Trophoblast cell (in vitro differentiated cells and primary cell): ENCODE results near the gene MAT2B. TPM values are rescaled to one million over a fixed set of nuclear protein-coding genes. Genes with fewer than 3 reads are reported as not detected.
A peak's percentile ranks its signal among the peaks of the same experiment; 100 is the strongest.

Source experiments
- DNase-seq, 2 donors: peaks; one replicate each; pipeline ENCODE4 v3.0.0-alpha.2; 2016
- H2AFZ ChIP-seq: 2 replicates; pipeline ENCODE4 v1.6.1; 2013; ENCODE audit warnings: low read length, moderate library complexity, mild to moderate bottlenecking; ENCODE audit not compliant: insufficient read depth, poor library complexity
- H2AK5ac ChIP-seq: 2 replicates; pipeline ENCODE4 v1.6.1; 2013; ENCODE audit warnings: mild to moderate bottlenecking, low read length
- H2BK120ac ChIP-seq: 2 replicates; pipeline ENCODE4 v1.6.1; 2013; ENCODE audit warnings: low read length, mild to moderate bottlenecking, moderate library complexity; ENCODE audit not compliant: insufficient read depth, poor library complexity
- H2BK12ac ChIP-seq: 2 replicates; pipeline ENCODE4 v1.6.1; 2013; ENCODE audit warnings: mild to moderate bottlenecking, low read length, moderate library complexity
- H2BK5ac ChIP-seq: 2 replicates; pipeline ENCODE4 v1.6.1; 2013; ENCODE audit warnings: low read length, low read depth, moderate library complexity, mild to moderate bottlenecking; ENCODE audit not compliant: poor library complexity
- H3K14ac ChIP-seq: 2 replicates; pipeline ENCODE4 v1.6.1; 2013; ENCODE audit warnings: mild to moderate bottlenecking, low read length
- H3K18ac ChIP-seq: 2 replicates; pipeline ENCODE4 v1.6.1; 2013; ENCODE audit warnings: mild to moderate bottlenecking, low read length
- H3K23ac ChIP-seq: 2 replicates; pipeline ENCODE4 v1.6.1; 2013; ENCODE audit warnings: low read length
- H3K27ac ChIP-seq: 2 replicates; pipeline ENCODE4 v1.5.1; 2013; ENCODE audit warnings: low read depth, mild to moderate bottlenecking, inconsistent platforms, low read length, moderate library complexity
- H3K27me3 ChIP-seq: 2 replicates; pipeline ENCODE4 v1.6.1; 2013; ENCODE audit warnings: inconsistent platforms, mild to moderate bottlenecking, low read length, moderate library complexity; ENCODE audit not compliant: insufficient read depth
- H3K36me3 ChIP-seq, 2 experiments: 1 replicate in 1 of 2; 2 replicates in 1 of 2; pipeline ENCODE4 v1.6.1; 2013; ENCODE audit warnings: low read length in 2 of 2, mild to moderate bottlenecking in 2 of 2, moderate library complexity in 1 of 2; ENCODE audit not compliant: insufficient read depth in 2 of 2, control insufficient read depth in 1 of 2
- H3K4ac ChIP-seq: 2 replicates; pipeline ENCODE4 v1.6.1; 2013; ENCODE audit warnings: low read depth, mild to moderate bottlenecking, low read length, moderate library complexity
- H3K4me1 ChIP-seq, 2 experiments: 1 replicate in 1 of 2; 2 replicates in 1 of 2; pipeline ENCODE4 v1.6.1; 2013; ENCODE audit warnings: low read length in 2 of 2, mild to moderate bottlenecking in 2 of 2, moderate library complexity in 1 of 2; ENCODE audit not compliant: insufficient read depth in 2 of 2, control insufficient read depth in 1 of 2
- H3K4me2 ChIP-seq: 2 replicates; pipeline ENCODE4 v1.6.1; 2013; ENCODE audit warnings: inconsistent platforms, mild to moderate bottlenecking, low read length, moderate library complexity
- H3K4me3 ChIP-seq: 2 replicates; pipeline ENCODE4 v1.5.1; 2013; ENCODE audit warnings: mild to moderate bottlenecking, low read depth, low read length, inconsistent platforms
- H3K79me1 ChIP-seq: one replicate; pipeline ENCODE4 v1.6.1; 2013; ENCODE audit warnings: low read length
- H3K79me2 ChIP-seq: 2 replicates; pipeline ENCODE4 v1.6.1; 2013; ENCODE audit warnings: low read length, mild to moderate bottlenecking; ENCODE audit not compliant: control insufficient read depth, insufficient read depth, poor library complexity
- H3K9ac ChIP-seq: 2 replicates; pipeline ENCODE4 v1.6.1; 2013; ENCODE audit warnings: mild to moderate bottlenecking, low read length
- H3K9me3 ChIP-seq: 2 replicates; pipeline ENCODE4 v1.6.1; 2013; ENCODE audit warnings: low read depth, mild to moderate bottlenecking, control low read depth, inconsistent platforms, low read length; ENCODE audit not compliant: insufficient read depth
- H4K12ac ChIP-seq: 2 replicates; pipeline ENCODE4 v1.6.1; 2013; ENCODE audit warnings: low read depth, mild to moderate bottlenecking, low read length, moderate library complexity
- H4K8ac ChIP-seq: 2 replicates; pipeline ENCODE4 v1.6.1; 2013; ENCODE audit warnings: low read depth, mild to moderate bottlenecking, low read length, moderate library complexity
- H4K91ac ChIP-seq: one replicate; pipeline ENCODE4 v1.6.1; 2013; ENCODE audit warnings: low read depth, mild to moderate bottlenecking, low read length, moderate library complexity
- WGBS: extraction: QIAGEN DNeasy Blood & Tissue Kit; methylation state at CpG from one replicate; pipeline ENCODE4 v1.1.7; 2013; ENCODE audit warnings: missing lambda C conversion rate; ENCODE audit not compliant: insufficient read length, insufficient coverage; ENCODE audit errors: extremely low coverage; 5-methylcytosine and 5-hydroxymethylcytosine counted together
- polyA plus RNA-seq: library from polyadenylated mRNA; stranded (reverse); fragments of 200-250 nt; gene quantifications from 2 replicates; pipeline ENCODE4 v1.2.3, GENCODE V29; 2013

MAT2B gene
- polyA plus RNA-seq = 21.8 TPM in 2 replicates

DNA sequence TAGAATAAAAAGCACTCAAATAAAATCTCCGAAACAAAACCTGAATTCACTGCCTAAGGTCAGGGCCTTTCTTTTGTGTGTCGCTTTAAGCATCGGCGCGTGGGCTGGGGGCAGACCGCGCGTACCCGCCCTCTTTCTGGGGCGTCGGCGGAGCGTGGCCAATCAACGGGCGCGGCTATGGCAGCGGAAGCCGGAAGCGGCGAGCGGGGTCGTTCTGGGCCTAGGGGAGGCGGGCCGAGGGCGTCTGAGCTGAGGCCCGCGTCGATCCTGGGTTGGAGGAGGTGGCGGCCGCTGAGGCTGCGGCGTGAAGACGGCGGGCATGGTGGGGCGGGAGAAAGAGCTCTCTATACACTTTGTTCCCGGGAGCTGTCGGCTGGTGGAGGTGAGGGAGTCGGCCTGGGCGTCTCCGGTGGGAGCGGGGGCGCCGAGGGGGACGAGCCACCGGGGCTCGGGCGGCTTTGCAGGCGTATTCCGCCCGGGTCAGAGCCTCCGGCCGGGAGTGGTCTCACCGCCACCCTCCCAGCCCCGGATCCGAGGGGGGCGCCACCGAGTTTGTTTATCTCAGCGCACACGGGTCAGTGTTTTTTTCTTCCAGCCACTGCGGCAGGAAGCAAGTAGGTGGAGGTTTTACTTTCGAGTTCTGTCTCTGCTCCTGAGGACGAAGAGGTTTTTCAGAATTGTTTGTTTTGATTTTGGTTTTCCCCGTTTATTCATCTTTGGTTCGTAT is at the start of gene MAT2B:
Gene MAT2B (plus strand): TSS at position 252 of the 727 bp plus-strand sequence. CDS start 68 bp downstream, at position 320.
- Histone ChIP-seq H3K23ac (no peak within 1 kb of the TSS), H4K12ac (peak within 1 kb of the TSS; percentile 47), H3K27ac (peak within 1 kb of the TSS; percentile 95), H3K4me3 (peak within 1 kb of the TSS; percentile 88), H3K36me3 (peaks cover 0 to 1% of the 10 kb centered on the region in 2 experiments), H3K27me3 (no peaks in the 10 kb centered on the region), H3K9ac (peak within 1 kb of the TSS; percentile 93), H2BK5ac (peak within 1 kb of the TSS; percentile 96), H3K79me1 (peaks cover 7% of the 10 kb centered on the region), H2AFZ (peak within 1 kb of the TSS; percentile 93), H3K4me1 (peaks cover 0 to 3% of the 10 kb centered on the region in 2 experiments), H3K4ac (peak within 1 kb of the TSS; percentile 96), H4K8ac (peak within 1 kb of the TSS; percentile 92), H3K14ac (peak within 1 kb of the TSS; percentile 94), H4K91ac (peak within 1 kb of the TSS; percentile 89), H2BK12ac (no peak within 1 kb of the TSS), H3K9me3 (no peaks in the 10 kb centered on the region), H2BK120ac (peak within 1 kb of the TSS; percentile 90), H3K18ac (peak within 1 kb of the TSS; percentile 94), H3K4me2 (peak within 1 kb of the TSS; percentile 75), H3K79me2 (peaks cover 7% of the 10 kb centered on the region), H2AK5ac (no peak within 1 kb of the TSS)
- no CpG with 5 or more reads among the region's 64 CpGs for WGBS
- peak; percentile 96 for DNase-seq

GRCh38 chr5:163456029-163456589 is 49.3 kb upstream of the MAT2B start:
- no peak overlapping the region for H2AFZ ChIP-seq

GRCh38 chr5:163456840-163457239 is 48.6 kb upstream of the MAT2B start:
- H3K4me2 ChIP-seq = no peak overlapping the region
- no peak overlapping the region for H3K18ac ChIP-seq
- no peak overlapping the region for H3K9ac ChIP-seq

More at GRCh38 chr5:163456029-163456589, 49.3 kb upstream of the MAT2B start:
- Histone ChIP-seq H4K8ac (no peak overlapping the region), H2BK12ac (no peak overlapping the region), H3K4me3 (no peak overlapping the region), H3K14ac (no peak overlapping the region), H3K9me3 (no peaks in the 10 kb centered on the region), H3K27me3 (no peaks in the 10 kb centered on the region), H3K4ac (no peak overlapping the region), H4K12ac (no peak overlapping the region), H3K4me2 (no peak overlapping the region), H3K18ac (no peak overlapping the region), H4K91ac (no peak overlapping the region), H2BK5ac (no peak overlapping the region), H3K36me3 (peaks cover 2 to 3% of the 10 kb centered on the region in 2 experiments), H3K79me1 (peaks cover 14% of the 10 kb centered on the region), H3K79me2 (peaks cover 8% of the 10 kb centered on the region), H2AK5ac (no peak overlapping the region), H3K27ac (no peak overlapping the region), H3K4me1 (no peaks in the 10 kb centered on the region), H3K9ac (no peak overlapping the region), H3K23ac (no peak overlapping the region), H2BK120ac (no peak overlapping the region)
- DNase-seq = peak in 1 of 2 donors; percentile 67
- no CpG with 5 or more reads among the region's 2 CpGs for WGBS

DNA sequence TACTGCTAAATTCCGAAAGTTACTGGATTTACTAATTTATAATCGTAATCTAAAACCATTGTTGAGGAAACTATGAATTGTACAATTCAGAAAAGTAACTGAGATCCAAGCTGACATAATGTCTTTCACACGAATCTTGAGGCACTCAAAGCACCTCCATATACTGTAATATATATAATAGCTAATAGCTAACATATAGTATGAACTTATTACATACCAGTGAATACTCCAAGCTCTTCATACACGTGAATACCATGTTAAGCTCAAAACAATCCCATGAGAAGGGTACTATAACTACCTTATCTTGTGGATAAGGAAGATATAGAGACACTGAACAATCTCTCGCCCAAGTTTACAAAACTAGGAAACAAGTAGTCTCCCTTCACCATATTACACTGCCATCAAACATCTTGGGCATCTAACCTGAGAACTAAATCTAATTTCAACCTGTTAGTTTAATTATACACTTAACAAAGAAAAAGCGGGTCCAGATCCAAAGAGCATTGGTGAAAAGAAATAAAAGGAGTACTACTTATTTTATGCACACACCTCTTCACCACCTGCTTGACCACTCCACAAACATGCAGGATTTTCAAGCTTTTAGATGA is 46.5 kb upstream of the MAT2B start:
- WGBS = no CpG with 5 or more reads among the region's 6 CpGs
- Histone ChIP-seq H3K9ac (no peak overlapping the region), H2AFZ (no peak overlapping the region), H4K91ac (no peak overlapping the region), H3K27me3 (no peaks in the 10 kb centered on the region), H3K14ac (no peak overlapping the region), H3K4me3 (no peak overlapping the region), H2BK5ac (no peak overlapping the region), H3K79me2 (peaks cover 8% of the 10 kb centered on the region), H3K79me1 (peaks cover 16% of the 10 kb centered on the region), H3K36me3 (peaks cover 0 to 2% of the 10 kb centered on the region in 2 experiments), H2AK5ac (no peak overlapping the region), H3K4ac (no peak overlapping the region), H2BK12ac (no peak overlapping the region), H3K4me2 (peak overlapping the region; percentile 70), H3K4me1 (no peaks in the 10 kb centered on the region), H3K18ac (no peak overlapping the region), H4K8ac (no peak overlapping the region), H3K9me3 (no peaks in the 10 kb centered on the region), H3K23ac (no peak overlapping the region), H2BK120ac (no peak overlapping the region), H3K27ac (peak overlapping the region; percentile 97), H4K12ac (no peak overlapping the region)
- DNase-seq = no peak

More at GRCh38 chr5:163456840-163457239, 48.6 kb upstream of the MAT2B start:
- H3K79me1 ChIP-seq = peaks cover 16% of the 10 kb centered on the region
- H2AFZ ChIP-seq = no peak overlapping the region
- H3K4me1 ChIP-seq = no peaks in the 10 kb centered on the region
- H3K14ac ChIP-seq = no peak overlapping the region
- no peak overlapping the region for H2AK5ac ChIP-seq
- no peak overlapping the region for H2BK5ac ChIP-seq
- H3K4ac ChIP-seq = no peak overlapping the region
- no peaks in the 10 kb centered on the region for H3K27me3 ChIP-seq
- H4K8ac ChIP-seq = no peak overlapping the region
- no peak overlapping the region for H3K27ac ChIP-seq
- H3K9me3 ChIP-seq = no peaks in the 10 kb centered on the region
- no peak for DNase-seq
- no peak overlapping the region for H4K91ac ChIP-seq
- H3K4me3 ChIP-seq = no peak overlapping the region
- H2BK12ac ChIP-seq = no peak overlapping the region
- H3K23ac ChIP-seq = no peak overlapping the region
- 100% methylated on average over 1 of the region's 7 CpGs for WGBS
- H3K36me3 ChIP-seq = peaks cover 0 to 2% of the 10 kb centered on the region in 2 experiments
- peaks cover 8% of the 10 kb centered on the region for H3K79me2 ChIP-seq
- no peak overlapping the region for H2BK120ac ChIP-seq
- H4K12ac ChIP-seq = no peak overlapping the region
